GM12873 (cell line): ENCODE measurements around the gene IFT57.

ENCODE experiments used
- CTCF ChIP-seq: IDR thresholded peaks from 2 replicates; pipeline ENCODE4 v1.5.1; 2012; ENCODE audit warnings: low read depth, mild to moderate bottlenecking, moderate library complexity, low read length, control low read depth; ENCODE audit not compliant: insufficient read depth; ENCODE audit errors: missing control alignments

Gene IFT57

DNA sequence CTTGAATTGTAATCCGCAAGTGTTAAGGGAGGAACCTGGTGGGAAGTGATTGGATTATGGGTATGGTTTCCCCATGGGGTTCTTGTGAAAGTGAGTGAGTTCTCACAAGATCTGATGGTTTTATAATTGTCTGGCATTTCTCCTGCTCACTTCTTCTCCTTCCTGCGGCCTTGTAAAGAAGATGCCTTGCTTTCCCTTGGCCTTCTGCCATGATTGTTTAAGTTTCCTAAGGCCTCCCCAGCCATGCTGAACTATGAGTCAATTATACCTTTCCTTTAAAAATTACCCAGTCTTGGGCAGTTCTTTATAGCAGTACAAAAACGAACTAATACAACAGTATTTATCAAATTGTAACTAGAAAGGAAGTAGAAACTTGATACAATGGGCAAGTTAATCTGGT lies 31.9 kb downstream of the IFT57 start:
- no peak for TF ChIP-seq CTCF

GRCh38 chr3:108189440-108189839 lies 32.8 kb downstream of the IFT57 start:
- no peak for TF ChIP-seq CTCF

GRCh38 chr3:108185536-108185935 lies 36.7 kb downstream of the IFT57 start:
- no peak for TF ChIP-seq CTCF

DNA sequence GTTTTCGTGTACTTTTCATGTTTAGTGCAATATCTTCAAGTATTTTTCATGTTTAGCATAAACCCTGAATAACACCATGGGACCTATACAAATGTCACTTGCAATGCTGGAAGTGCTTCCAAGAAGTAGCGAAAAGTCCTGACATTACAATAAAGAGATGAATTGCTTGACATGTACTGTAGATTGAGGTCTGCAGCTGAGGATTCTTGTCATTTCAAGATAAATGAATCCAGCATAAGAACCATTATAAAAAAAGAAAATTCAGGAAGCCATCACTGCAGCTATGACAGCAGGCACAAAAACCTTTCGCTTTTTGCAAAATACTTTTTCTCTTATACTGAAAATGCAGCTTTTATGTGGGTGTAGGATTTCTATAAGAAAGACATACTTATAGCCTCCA lies 37.4 kb downstream of the IFT57 start:
- no peak for TF ChIP-seq CTCF

DNA sequence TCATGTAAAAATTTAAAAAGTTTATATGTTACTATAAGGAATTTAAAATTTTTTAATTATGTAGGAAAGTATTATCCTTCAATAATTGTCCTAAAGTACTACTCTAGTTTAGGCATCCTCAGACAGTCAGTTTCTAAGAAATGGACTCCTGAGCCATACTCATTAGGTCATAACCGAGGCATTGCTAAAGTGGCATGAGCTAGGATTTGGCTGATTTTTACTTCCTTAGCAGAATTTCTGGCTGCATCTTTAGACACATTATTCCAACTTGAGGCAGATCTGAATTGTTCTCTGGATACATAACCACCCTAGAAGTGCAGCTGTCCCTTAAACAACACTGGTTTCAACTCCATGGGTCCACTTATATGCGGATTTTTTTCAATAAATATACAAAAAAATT lies 38.3 kb downstream of the IFT57 start:
- TF ChIP-seq CTCF: no peak

DNA sequence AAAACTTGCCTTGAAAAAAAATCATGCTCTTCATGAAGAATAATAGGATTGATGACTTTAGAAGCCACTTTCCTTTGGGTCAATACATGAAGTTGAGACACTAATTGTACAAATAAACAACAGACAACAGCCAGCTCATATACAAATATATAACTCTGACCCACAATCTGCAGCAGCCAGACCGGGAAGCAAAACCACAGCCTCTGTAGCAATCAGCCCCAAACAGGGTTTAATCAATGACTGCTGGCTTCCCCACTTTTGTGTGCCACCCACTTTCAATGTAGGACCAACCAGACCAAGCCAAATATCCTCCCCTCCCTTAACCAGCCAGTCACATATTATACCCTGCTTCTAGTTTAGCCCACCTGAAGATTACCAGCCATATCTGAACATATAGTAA lies 39.0 kb downstream of the IFT57 start:
- TF ChIP-seq CTCF: no peak

DNA sequence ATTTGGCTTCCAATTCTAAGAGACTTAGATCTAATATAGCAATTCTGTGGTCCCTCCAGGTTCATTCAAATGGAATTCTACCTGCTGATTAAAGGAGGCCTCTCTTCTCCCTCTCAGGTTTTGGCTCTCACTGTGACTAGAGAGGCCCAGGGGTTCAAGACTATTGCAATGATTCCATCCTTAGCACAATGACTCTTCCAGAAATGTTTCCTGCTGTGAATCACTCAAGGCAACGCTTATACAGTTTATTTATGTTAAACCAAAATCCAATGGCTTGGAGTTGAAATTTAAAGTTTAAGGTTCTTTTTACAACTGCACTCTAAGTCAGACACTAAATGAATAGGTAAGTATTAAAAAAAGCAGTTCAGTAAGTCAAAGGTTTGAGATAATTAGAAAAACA lies 39.9 kb downstream of the IFT57 start:
- no peak for TF ChIP-seq CTCF

DNA sequence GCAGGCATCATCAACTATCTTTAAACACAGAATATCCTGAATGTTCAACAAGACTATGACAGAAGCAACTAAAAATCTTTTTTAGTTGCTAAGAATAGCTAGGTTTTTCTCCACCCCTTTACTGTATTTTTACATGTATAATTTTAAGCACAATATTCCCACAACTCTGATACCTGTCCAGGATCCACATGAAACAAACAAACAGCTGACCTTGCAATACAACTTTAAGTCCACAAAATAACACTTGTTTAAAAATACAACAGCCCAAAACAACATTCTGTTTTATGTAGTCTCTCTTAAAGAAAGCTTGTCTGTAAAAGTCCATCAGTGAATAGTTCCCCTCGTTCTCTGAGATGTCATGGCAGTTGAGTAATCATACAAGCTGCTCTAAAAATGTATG lies 41.1 kb downstream of the IFT57 start:
- no peak for TF ChIP-seq CTCF
